ENCODE data around the gene CEP162.
A peak's percentile ranks its signal among the peaks of the same experiment; 100 is the strongest.
"Not testable (repeated sequence)": the region's sequence is repeated elsewhere in the genome, so short reads cannot be mapped to it uniquely, and the experiment has no call there.

The CEP162 gene

DNA sequence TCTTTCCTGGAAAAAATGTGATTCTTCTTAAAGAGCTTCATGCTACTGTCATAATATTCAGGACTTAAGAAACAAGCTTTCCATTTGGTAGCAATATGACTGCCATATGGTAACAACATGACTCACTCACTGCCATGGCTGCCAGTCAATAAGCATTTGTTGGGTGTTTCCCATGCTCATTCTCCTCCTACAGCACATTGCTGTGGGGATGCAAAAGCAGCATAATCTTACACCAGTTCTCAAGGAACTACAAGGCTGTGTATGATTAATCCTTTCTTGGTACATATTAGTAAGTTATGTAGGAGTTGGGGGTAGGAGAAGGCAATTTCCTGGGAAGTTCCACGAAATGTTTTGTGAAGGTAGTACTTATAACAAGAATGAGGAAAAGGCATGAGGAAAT lies 76.7 kb downstream of the CEP162 start:
- DNase-seq, result peak; percentile 59 to 78 (median 61)

GRCh38 chr6:84141521-84141920 lies 85.9 kb downstream of the CEP162 start:
- no peak for DNase-seq

DNA sequence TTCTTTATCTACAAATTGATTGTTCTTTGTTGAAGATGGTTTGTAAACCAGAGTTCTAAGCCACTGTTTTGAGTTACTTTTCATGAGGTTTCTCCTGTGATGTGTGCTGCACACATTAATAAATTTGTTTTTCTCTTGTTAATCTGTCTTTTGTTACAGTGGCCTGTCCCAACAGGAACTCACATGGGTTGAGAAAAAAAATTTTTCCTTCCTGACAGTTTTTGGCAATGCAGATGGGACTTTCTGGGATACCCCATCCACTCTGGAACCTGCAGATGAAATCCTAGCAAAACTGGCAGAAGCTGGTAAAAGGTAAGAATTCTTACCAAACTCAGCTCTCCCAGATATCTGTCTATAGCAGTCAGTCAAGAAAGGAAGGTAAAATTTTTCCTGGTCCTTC lies 88.1 kb downstream of the CEP162 start:
- DNase-seq, result no peak

GRCh38 chr6:84137989-84138575 lies 89.4 kb downstream of the CEP162 start:
- no peak for DNase-seq

- DNase-seq, result no peak
Observed at GRCh38 chr6:84137051-84137375, 90.4 kb downstream of the CEP162 start.

- no peak for DNase-seq
Observed at GRCh38 chr6:84136364-84137050, 90.9 kb downstream of the CEP162 start.

DNA sequence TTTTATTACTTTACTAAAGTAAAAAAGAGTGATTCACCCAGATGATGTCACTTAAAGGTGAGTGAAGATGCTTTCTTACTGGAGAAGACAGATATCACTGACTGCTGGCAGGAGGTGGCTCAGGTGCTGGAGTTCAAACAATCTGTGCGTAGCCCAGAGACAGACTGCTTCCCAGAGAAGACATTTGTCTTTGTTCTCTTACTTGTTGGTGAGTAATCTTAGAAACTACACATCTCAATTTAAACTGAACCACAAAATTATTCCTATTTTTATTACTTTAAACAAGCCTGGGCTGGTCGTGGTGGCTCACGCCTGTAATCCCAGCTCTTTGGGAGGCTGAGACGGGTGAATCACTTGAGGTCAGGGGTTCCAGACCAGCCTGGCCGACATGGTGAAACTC lies 92.2 kb downstream of the CEP162 start:
- DNase-seq, result no peak

DNA sequence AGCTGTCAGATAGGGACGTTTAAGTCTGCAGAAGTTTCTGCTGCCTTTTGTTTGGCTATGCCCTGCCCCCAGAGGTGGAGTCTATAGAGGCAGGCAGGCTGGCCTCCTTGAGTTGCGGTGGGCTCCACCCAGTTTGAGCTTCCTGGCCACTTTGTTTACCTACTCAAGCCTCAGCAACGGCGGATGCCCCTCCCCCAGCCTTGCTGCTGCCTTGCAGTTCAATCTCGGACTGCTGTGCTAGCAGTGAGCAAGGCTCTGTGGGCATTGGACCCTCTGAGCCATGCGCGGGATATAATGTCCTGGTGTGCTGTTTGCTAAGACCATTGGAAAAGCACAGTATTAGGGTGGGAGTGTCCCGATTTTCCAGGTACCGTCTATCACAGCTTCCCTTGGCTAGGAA lies 94.1 kb downstream of the CEP162 start:
- not testable (repeated sequence) for DNase-seq

DNA sequence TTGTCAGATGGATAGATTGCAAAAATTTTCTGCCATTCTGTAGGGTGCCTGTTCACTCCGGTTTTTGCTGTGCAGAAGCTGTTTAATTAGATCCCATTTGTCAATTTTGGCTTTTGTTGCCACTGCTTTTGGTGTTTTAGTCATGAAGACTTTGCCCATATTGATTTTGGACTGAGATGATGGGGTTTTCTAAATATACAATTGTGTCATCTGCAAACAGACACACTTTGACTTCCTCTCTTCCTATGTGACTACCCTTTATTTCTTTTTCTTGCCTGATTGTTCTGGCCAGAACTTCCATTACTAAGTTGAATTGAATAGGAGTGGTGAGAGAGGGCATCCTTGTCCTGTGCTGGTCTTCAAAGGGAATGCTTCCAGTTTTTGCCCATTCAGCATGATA lies 97.9 kb downstream of the CEP162 start:
- not testable (repeated sequence) for DNase-seq

DNA sequence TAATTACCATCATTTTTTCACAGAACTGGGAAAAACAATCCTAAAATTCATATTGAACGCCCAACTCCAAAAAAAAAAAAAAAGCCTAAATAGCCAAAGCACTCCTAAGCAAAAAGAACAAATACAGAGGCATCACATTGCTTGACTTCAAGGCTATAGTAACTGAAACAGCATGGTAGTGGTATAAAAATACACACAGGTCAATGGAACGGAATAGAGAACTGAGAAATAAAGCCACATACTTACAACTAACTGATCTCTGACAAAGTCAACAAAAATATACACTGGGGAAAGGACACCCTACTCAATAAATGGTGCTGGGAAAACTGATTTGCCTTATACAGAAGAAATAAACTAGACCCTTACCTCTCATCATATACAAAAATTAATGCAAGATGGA lies 104.3 kb downstream of the CEP162 start:
- DNase-seq, result no peak

DNA sequence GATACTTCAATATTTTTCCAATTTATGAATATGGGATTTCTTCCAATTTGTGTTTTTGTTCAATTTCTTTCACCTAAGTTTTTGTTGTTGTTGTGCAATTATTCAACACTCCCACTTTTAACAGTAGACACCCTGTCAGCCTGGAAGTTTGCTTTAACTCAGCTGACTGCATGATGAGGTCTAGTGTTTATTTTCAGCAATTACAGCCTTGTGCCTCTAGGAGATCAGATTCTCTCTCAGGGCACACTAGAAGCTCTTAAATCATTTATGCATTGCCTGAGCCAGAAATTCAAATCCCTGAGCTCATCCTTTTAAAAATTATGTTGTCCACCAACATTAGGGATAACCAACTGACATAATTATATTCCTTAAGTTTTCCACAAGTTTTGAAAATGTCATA lies 108.2 kb downstream of the CEP162 start:
- no peak for DNase-seq

DNA sequence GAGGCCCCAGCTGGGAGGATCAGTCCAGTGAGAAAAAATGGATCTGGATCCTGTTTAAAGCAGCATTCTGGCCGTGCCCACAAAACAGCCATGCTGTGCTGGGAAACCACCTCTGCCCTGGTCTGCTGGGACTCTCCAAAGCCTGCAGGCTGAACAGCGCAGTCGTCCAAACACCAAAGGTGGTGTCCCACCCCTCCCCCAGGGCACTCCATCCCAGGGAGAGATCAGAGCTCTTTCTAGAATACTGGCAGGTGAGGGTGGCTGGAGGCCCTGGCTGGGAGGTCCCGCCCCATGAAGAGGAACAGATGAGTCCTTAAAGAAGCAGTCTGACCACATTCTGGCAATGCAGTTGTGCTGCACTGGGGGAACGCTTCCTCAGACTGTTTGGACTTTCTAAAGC lies 109.3 kb downstream of the CEP162 start:
- DNase-seq, result no peak

- not testable (repeated sequence) for DNase-seq
Observed at GRCh38 chr6:84114933-84115594, 112.4 kb downstream of the CEP162 start.

DNA sequence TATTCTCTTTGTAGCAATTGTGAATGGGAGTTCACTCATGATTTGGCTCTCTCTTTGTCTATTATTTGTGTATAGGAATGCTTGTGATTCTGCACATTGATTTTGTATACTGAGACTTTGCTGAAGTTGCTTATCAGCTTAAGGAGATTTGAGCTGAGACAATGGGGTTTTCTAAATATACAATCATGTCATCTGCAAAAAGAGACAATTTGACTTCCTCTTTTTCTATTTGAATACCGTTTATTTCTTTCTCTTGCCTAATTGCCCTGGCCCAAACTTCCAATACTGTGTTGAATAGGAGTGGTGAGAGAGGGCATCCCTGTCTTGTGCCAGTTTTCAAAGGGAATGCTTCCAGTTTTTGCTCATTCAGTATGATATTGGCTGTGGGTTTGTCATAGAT lies 116.1 kb downstream of the CEP162 start:
- peak in 2 of 3 donors; percentile 2 to 6 for DNase-seq

DNA sequence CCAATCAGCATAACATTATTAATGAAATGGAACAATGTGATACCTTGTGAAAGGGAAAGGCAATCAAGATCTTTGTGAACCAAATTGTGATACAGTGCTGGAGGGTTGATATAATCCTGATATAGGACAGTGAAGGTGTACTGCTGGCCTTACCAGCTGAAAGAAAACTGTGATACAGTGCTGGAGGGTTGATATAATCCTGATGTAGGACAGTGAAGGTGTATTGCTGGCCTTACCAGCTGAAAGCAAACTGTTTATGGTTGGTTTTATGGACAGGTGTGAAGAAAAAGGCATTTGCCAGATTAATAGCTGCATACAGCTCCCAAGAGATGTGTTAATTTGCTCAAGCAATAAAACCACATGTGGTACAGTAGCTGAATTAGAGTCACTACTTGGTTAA lies 119.9 kb downstream of the CEP162 start:
- DNase-seq, result no peak

GRCh38 chr6:84105215-84105924 lies 122.1 kb downstream of the CEP162 start:
- DNase-seq, result peak; percentile 75 to 85 (median 81)

DNA sequence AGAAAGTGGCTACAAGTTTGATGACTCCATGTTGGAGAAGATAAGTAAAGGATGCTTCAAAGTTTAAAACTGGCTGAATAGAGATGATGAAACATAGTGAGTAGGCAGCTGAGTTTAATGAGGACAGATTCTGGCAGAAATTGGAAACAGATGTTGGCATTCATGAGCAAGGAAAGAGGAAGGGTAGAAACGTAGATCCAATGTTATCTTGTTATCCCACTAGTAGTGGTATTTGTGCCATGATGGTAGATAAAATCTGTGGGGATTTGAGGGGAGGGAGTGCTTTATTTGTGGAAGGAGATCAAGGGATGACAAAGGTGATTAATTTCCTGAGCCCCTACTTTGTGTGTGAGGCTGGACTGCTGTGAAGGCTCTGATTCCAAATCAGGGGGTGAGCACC lies 124.4 kb downstream of the CEP162 start:
- DNase-seq, result no peak

DNA sequence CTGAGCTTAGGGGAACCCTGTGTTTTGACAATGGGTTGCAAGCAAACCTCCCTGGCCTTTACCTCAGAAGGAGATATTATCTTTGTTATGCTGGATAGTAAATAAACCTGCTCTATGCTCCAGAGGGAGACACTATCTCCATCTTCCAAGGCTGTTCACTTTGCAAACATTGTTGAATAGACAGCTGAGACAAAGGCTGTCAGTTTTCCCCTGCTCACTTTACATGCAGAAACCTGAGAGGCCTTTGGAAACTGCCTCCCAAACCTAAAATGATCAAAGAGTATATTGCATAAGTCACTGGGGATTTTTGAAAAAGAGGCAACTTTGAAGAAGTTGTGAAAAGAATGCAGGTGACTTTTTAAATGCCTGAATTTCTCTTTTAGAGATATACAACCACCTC lies 132.3 kb downstream of the CEP162 start:
- no peak for DNase-seq

DNA sequence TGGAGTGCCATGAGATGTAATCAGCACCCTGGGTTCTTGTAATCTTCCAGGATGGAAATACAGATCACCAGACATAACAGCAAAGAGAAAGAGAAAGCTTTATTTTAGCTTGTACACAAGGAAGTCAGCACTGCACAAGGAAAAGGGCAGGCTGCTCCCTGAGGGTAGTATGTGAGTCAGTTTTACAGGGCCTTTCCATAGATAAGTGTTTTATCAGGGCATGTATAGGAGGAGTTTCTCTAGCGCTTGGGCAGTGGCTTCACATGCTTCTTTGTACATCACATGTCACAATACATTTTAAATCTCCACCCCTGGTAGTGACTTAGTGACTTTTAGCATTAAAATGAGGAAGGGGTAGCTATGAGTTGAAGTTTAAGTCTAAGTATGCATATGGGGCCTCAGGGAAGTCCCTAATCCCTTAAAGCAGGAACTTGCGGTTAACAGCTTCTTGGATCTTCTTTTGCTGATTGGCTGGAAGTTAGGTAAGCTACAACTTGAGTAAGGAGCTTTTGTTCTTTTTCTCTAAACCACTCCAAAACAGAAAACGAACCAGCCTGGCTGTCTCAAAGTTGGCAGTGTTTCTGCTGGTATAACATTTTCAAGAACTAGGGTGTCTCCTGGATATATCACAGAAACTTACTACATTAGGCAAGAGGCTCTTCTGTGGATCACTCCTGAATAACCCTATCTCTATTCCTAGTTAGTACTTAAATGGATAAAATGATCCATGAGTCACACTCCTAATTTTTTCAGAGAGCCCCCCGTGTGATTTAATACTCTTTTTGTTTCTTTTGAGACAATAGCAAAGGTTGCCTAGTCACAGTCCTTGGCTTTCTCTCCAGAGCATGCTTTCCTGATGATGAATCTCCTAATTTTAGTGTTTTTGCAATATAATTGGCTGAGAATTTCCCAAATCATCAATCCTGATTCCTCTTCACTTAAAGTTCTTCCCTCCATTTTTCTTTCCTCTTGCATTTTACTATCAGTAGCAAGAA lies 133.7 kb downstream of the CEP162 start:
- DNase-seq, result peak; percentile 52 to 76 (median 65)

DNA sequence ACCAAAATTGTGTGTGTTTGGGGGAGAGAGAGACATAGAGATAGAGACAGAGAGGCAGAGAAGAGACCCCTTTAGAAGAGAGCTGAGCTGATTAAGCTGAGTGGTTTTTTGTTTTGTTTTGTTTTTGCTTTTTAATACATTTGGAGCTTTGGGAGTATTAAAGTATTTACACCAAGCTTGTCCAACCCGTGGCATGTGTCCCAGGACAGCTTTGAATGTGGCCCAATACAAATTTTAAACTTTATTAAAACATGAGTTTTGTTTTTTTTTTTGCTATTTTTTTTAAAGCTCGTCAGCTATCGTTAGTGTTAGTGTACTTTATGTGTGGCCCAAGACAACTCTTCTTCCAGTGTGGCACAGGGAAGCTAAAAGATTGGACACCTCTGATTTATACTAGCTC lies 137.9 kb downstream of the CEP162 start:
- DNase-seq, result no peak

GRCh38 chr6:84089081-84089480 lies 138.4 kb downstream of the CEP162 start:
- no peak for DNase-seq
